Osteoblast (primary cell): Measurements from ENCODE around the gene RPL19. TPM values are rescaled to one million over a fixed set of nuclear protein-coding genes. Genes with fewer than 3 reads are reported as not detected.
A peak's percentile ranks its signal among the peaks of the same experiment; 100 is the strongest.

ENCODE experiments used
- DNase-seq: peaks from one replicate; pipeline ENCODE4 v3.0.0; 2011; ENCODE audit warnings: low spot score, mixed read lengths; ENCODE audit not compliant: insufficient read length; ENCODE audit errors: missing footprints
- H2AFZ ChIP-seq: 2 replicates; pipeline ENCODE4 v1.6.0; 2011; ENCODE audit warnings: mild to moderate bottlenecking, low read length
- H3K27ac ChIP-seq: 2 replicates; pipeline ENCODE4 v1.5.1; 2011; ENCODE audit warnings: mild to moderate bottlenecking, low read depth, low read length, moderate library complexity
- H3K27me3 ChIP-seq: 2 replicates; pipeline ENCODE4 v1.6.0; 2012; ENCODE audit warnings: mild to moderate bottlenecking, control low read depth, inconsistent platforms, low read length, moderate library complexity; ENCODE audit not compliant: insufficient read depth
- H3K36me3 ChIP-seq: 2 replicates; pipeline ENCODE4 v1.5.1; 2011; ENCODE audit warnings: mild to moderate bottlenecking, low read length, control low read depth, moderate library complexity; ENCODE audit not compliant: insufficient read depth
- H3K4me1 ChIP-seq: 2 replicates; pipeline ENCODE4 v1.5.1; 2011; ENCODE audit warnings: mild to moderate bottlenecking, low read length, control low read depth, moderate library complexity; ENCODE audit not compliant: insufficient read depth
- H3K4me2 ChIP-seq: 2 replicates; pipeline ENCODE4 v1.6.0; 2011; ENCODE audit warnings: mild to moderate bottlenecking, low read length; ENCODE audit not compliant: insufficient read depth
- H3K4me3 ChIP-seq: fragments of 200-600 bp; sonication (generic); 3 replicates; pipeline ENCODE4 v1.5.1; 2012; ENCODE audit warnings: mild to moderate bottlenecking, low read length, inconsistent platforms; ENCODE audit not compliant: insufficient read depth
- H3K79me2 ChIP-seq: 2 replicates; pipeline ENCODE4 v1.6.0; 2012; ENCODE audit warnings: mild to moderate bottlenecking, low read length, control low read depth, inconsistent platforms; ENCODE audit not compliant: insufficient read depth
- H3K9me3 ChIP-seq: 2 replicates; pipeline ENCODE4 v1.5.1; 2011; ENCODE audit warnings: low read depth, low read length, control low read depth
- H4K20me1 ChIP-seq: 2 replicates; pipeline ENCODE4 v1.6.0; 2012; ENCODE audit warnings: mild to moderate bottlenecking, low read length, control low read depth; ENCODE audit not compliant: insufficient read depth
- total RNA-seq: library from RNA; depleted of rRNA; stranded (reverse); fragments of >200 nt; gene quantifications from 2 replicates; pipeline ENCODE4 v1.2.3, GENCODE V29; 2012
- TF ChIP-seq, protein P1 (sequence below): IDR thresholded peaks from 2 replicates; pipeline ENCODE4 v1.5.1; 2011; ENCODE audit warnings: mild to moderate bottlenecking, low read depth, low read length, moderate library complexity; ENCODE audit errors: extremely low read depth

The RPL19 gene
- total RNA-seq, 1 donor, result 1,279 TPM

DNA sequence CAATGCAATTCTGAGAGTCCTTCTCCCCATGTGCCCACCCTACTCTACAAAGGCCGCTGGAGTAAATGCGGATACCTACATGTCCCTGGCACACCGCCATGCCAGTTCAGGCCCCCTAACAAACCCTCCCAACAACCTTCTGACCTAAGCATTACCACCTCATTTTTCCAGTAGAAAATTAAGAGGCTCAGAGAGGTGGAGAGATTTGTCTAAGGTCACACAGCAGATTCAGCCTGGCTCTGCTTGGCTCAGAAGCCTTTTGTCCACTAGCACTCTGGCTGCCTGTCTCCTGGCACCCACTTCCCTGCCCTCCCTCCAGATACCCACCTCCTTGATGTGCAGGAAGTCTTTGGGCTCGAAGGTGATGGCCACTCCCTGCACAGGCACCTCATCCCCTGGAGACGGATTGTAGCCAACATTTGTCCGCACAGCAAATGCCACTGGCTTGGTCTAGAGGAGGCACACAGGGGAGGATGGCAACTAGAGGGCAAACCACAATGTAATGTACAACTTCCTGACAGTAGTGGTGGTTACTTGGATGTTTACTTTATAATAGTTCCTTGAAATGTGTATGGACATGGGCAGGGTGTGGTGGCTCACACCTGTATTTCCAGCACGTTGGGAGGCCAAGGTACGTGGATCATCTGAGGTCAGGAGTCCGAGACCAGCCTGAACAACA is 12.8 kb upstream of the RPL19 start:
- Histone ChIP-seq H3K79me2 (no peaks in the 10 kb centered on the region), H3K4me2 (no peak overlapping the region), H3K4me1 (no peaks in the 10 kb centered on the region), H3K27me3 (no peaks in the 10 kb centered on the region), H3K27ac (no peak overlapping the region), H3K9me3 (no peaks in the 10 kb centered on the region), H3K36me3 (peaks cover 42% of the 10 kb centered on the region), H2AFZ (no peak overlapping the region), H3K4me3 (no peak overlapping the region), H4K20me1 (peaks cover 4% of the 10 kb centered on the region)
- DNase-seq, result peak; percentile 27
- TF ChIP-seq, protein P1, sequence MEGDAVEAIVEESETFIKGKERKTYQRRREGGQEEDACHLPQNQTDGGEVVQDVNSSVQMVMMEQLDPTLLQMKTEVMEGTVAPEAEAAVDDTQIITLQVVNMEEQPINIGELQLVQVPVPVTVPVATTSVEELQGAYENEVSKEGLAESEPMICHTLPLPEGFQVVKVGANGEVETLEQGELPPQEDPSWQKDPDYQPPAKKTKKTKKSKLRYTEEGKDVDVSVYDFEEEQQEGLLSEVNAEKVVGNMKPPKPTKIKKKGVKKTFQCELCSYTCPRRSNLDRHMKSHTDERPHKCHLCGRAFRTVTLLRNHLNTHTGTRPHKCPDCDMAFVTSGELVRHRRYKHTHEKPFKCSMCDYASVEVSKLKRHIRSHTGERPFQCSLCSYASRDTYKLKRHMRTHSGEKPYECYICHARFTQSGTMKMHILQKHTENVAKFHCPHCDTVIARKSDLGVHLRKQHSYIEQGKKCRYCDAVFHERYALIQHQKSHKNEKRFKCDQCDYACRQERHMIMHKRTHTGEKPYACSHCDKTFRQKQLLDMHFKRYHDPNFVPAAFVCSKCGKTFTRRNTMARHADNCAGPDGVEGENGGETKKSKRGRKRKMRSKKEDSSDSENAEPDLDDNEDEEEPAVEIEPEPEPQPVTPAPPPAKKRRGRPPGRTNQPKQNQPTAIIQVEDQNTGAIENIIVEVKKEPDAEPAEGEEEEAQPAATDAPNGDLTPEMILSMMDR, result no peak

DNA sequence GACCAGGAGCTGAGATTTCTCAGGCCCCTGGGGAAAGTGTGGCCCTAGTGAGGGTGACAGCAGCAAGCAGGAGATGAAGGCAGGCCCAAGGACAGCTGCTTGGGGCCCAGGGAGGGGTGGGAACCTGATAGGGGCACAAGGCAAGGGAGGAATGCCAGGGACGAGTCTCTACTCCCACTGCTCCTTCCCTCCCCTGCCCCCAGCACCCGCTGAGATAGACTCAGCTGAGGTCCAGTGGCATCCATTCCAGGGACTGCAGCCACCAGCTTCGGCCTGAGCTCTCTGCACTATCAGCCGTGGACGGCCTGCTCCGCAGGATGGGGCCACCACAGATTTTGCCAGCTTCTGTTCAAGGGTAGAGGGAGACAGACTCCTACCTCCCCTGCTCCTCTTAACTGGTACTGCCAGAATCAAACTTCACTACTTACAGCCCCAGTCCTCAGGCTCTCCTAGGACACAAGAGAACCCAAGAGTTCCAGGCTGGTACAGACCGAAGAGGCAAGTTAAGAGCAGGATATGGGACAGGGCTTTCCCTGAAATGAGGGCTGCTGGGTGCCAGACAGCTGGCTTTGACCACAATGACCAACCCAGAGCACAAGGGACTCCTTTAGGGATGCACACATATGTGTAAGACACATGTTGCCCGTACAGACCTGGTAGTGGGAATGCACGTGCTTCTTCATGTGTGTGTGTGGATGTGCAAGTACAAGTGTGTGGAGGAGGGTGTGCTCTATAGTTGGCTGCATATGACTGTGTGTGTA is 8.2 kb upstream of the RPL19 start:
- peaks cover 36% of the 10 kb centered on the region for H3K79me2 ChIP-seq
- H3K27ac ChIP-seq, result no peak overlapping the region
- no peak overlapping the region for H3K4me2 ChIP-seq

GRCh38 chr17:39192901-39193300 is 7.2 kb upstream of the RPL19 start:
- peaks cover 31% of the 10 kb centered on the region for H3K36me3 ChIP-seq
- TF ChIP-seq, protein P1, result no peak

More for the DNA sequence above, 8.2 kb upstream of the RPL19 start:
- no peak overlapping the region for H3K4me3 ChIP-seq
- no peak overlapping the region for H2AFZ ChIP-seq
- DNase-seq, result peak; percentile 67
- peaks cover 20% of the 10 kb centered on the region for H4K20me1 ChIP-seq
- no peaks in the 10 kb centered on the region for H3K27me3 ChIP-seq
- no peaks in the 10 kb centered on the region for H3K9me3 ChIP-seq
- peaks cover 17% of the 10 kb centered on the region for H3K4me1 ChIP-seq
- TF ChIP-seq, protein P1, result no peak
- H3K36me3 ChIP-seq, result peaks cover 38% of the 10 kb centered on the region

DNA sequence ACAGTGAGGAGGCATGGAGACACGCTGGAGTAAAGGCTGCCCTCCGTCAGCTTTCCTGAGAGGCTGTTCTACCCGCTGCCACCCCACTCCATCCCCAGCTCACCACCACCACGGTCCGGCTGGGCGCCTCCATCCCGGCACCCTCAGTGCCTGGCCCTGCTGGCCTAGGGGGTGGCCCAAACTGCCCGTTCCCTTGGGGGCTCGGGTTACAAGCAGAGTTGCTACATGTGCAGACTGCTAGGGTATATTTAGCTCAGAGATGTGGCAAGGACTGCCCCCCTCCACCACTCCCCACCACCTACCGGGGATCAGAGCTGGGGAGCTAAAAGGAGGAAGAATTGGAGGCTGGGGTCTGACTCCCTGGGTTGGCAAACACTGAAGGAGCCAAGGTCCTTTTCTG is 6.7 kb upstream of the RPL19 start:
- Histone ChIP-seq H3K27me3 (no peaks in the 10 kb centered on the region), H3K4me2 (no peak overlapping the region), H3K79me2 (peaks cover 36% of the 10 kb centered on the region), H3K27ac (no peak overlapping the region), H3K36me3 (peaks cover 31% of the 10 kb centered on the region), H3K4me3 (no peak overlapping the region), H4K20me1 (peaks cover 20% of the 10 kb centered on the region), H3K9me3 (no peaks in the 10 kb centered on the region), H3K4me1 (peaks cover 17% of the 10 kb centered on the region), H2AFZ (no peak overlapping the region)
- peak; percentile 59 for DNase-seq
- TF ChIP-seq, protein P1, result no peak

More at GRCh38 chr17:39192901-39193300, 7.2 kb upstream of the RPL19 start:
- Histone ChIP-seq H3K27ac (no peak overlapping the region), H4K20me1 (peaks cover 20% of the 10 kb centered on the region), H3K4me3 (no peak overlapping the region), H3K27me3 (no peaks in the 10 kb centered on the region), H3K4me2 (no peak overlapping the region), H3K4me1 (peaks cover 17% of the 10 kb centered on the region), H3K79me2 (peaks cover 36% of the 10 kb centered on the region), H2AFZ (no peak overlapping the region), H3K9me3 (no peaks in the 10 kb centered on the region)
- DNase-seq, result peak; percentile 27
